Measurements from ENCODE around the gene SPOCK1.

SPOCK1 gene

DNA sequence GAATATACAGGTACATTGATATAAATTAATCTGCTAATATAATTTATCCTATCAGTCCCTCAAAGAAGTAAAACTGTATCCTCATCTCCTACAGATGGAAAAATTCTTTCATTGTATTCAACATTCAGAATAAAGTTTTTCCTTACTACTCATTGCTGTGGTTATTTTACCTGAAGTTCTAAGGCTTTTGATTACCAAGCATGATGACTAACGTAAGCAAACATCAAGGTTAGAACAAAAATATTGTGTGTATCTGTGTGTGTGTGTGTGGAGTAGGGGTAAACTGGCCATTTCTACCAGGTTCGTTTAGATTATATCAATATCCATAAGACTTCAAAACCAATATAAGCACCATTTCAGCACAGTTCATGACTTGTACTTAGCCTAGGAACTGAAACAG lies 573.1 kb downstream of the SPOCK1 start:
- Mint-ChIP-seq H3K9me3 (peaks cover 6% of the 10 kb centered on the region), H3K36me3 (no peaks in the 10 kb centered on the region), H3K4me1 (no peaks in the 10 kb centered on the region), H3K27me3 (no peaks in the 10 kb centered on the region), H3K4me3 (no peak overlapping the region), H3K27ac (no peak overlapping the region)
- CTCF ChIA-PET: no interaction called here
- no peak for DNase-seq

Measured in activated naive CD4-positive, alpha-beta T cell treated with anti-CD3 and anti-CD28 coated beads, Interleukin-2, amount 10 ng/mL, durations not matched to agents 7 days and 5 days (primary cell).